ENCODE data around the gene SLC25A41.

Gene SLC25A41

GRCh38 chr19:6384381-6384780 lies 49.2 kb downstream of the SLC25A41 start:
- H3K9me3 ChIP-seq (ENCODE audit: insufficient read depth, low read length) = no peaks in the 10 kb centered on the region
- H3K79me2 ChIP-seq (ENCODE audit: insufficient read depth, low read length) = no peaks in the 10 kb centered on the region
- H3K27me3 ChIP-seq (ENCODE audit: low read length) = no peaks in the 10 kb centered on the region
- H3K4me3 ChIP-seq (ENCODE audit: insufficient read depth, low read length, poor library complexity, severe bottlenecking) = no peak overlapping the region
- H3K9me2 ChIP-seq (replicated peaks; ENCODE audit: insufficient read depth, low read length) = no peaks in the 10 kb centered on the region
- no peak overlapping the region for H2AFZ ChIP-seq (ENCODE audit: low read depth, low read length, severe bottlenecking)
- TF ChIP-seq EZH2phosphoT487 (conservative IDR thresholded peaks at IDR 0.05; ENCODE audit: low read length) (no peak), CTCF (IDR thresholded peaks at IDR 0.05; ENCODE audit: insufficient read depth, low read length, poor library complexity, severe bottlenecking) (no peak)
- no peaks in the 10 kb centered on the region for H3F3A ChIP-seq (ENCODE audit: insufficient read depth)
- no peaks in the 10 kb centered on the region for H4K20me1 ChIP-seq (ENCODE audit: low read depth, low read length)
- H3K9ac ChIP-seq (ENCODE audit: low read length) = no peak overlapping the region
- H3K36me3 ChIP-seq (ENCODE audit: low read length) = peaks cover 11% of the 10 kb centered on the region
- H3K27ac ChIP-seq (ENCODE audit: low read depth, low read length) = no peak overlapping the region
- H3K4me2 ChIP-seq (ENCODE audit: low read depth, low read length, poor library complexity, severe bottlenecking) = no peak overlapping the region

DNA sequence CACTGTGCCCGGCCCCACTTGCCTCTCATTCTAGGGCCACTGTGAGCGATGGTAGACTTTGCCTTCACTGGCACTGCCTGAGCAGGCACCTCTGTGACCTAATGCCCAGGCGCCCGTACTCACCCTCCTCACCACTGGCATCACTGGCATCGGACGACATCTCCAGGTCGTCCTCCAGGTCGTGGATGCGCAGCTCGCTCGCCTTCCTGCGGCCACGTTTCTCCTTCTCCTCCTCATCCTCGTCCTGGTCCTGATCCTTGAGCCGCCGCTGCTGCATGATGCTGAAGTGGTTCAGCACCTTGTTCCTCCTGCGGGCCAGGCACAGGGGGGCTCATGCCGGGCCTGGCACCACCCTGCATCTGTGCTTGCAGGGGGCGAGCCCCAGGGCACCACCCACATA lies 50.4 kb downstream of the SLC25A41 start:
- H3K4me2 ChIP-seq (ENCODE audit: low read depth, low read length, poor library complexity, severe bottlenecking) = no peak overlapping the region
- H3K9ac ChIP-seq (ENCODE audit: low read length) = no peak overlapping the region

GRCh38 chr19:6381030-6381750 lies 52.4 kb downstream of the SLC25A41 start:
- no peak for TF ChIP-seq EZH2phosphoT487 (conservative IDR thresholded peaks at IDR 0.05; ENCODE audit: low read length)
- H3K36me3 ChIP-seq (ENCODE audit: low read length) = peaks cover 11% of the 10 kb centered on the region

More for the DNA sequence above, 50.4 kb downstream of the SLC25A41 start:
- peaks cover 11% of the 10 kb centered on the region for H3K36me3 ChIP-seq (ENCODE audit: low read length)
- no peak overlapping the region for H3K4me3 ChIP-seq (ENCODE audit: insufficient read depth, low read length, poor library complexity, severe bottlenecking)
- no peak overlapping the region for H3K27ac ChIP-seq (ENCODE audit: low read depth, low read length)
- no peak for TF ChIP-seq EZH2phosphoT487 (conservative IDR thresholded peaks at IDR 0.05; ENCODE audit: low read length)
- TF ChIP-seq CTCF (IDR thresholded peaks at IDR 0.05; ENCODE audit: insufficient read depth, low read length, poor library complexity, severe bottlenecking) = no peak
- H3K79me2 ChIP-seq (ENCODE audit: insufficient read depth, low read length) = no peaks in the 10 kb centered on the region
- H3K27me3 ChIP-seq (ENCODE audit: low read length) = no peaks in the 10 kb centered on the region
- no peaks in the 10 kb centered on the region for H3K9me3 ChIP-seq (ENCODE audit: insufficient read depth, low read length)
- no peaks in the 10 kb centered on the region for H4K20me1 ChIP-seq (ENCODE audit: low read depth, low read length)
- H2AFZ ChIP-seq (ENCODE audit: low read depth, low read length, severe bottlenecking) = no peak overlapping the region
- H3F3A ChIP-seq (ENCODE audit: insufficient read depth) = no peaks in the 10 kb centered on the region
- H3K9me2 ChIP-seq (replicated peaks; ENCODE audit: insufficient read depth, low read length) = no peaks in the 10 kb centered on the region

GRCh38 chr19:6379744-6380143 lies 53.8 kb downstream of the SLC25A41 start:
- Histone ChIP-seq H2AFZ (ENCODE audit: low read depth, low read length, severe bottlenecking) (no peak overlapping the region), H3K9me2 (replicated peaks; ENCODE audit: insufficient read depth, low read length) (no peaks in the 10 kb centered on the region), H4K20me1 (ENCODE audit: low read depth, low read length) (no peaks in the 10 kb centered on the region), H3K4me3 (ENCODE audit: insufficient read depth, low read length, poor library complexity, severe bottlenecking) (no peak overlapping the region), H3K9ac (ENCODE audit: low read length) (no peak overlapping the region), H3K79me2 (ENCODE audit: insufficient read depth, low read length) (no peaks in the 10 kb centered on the region), H3K9me3 (ENCODE audit: insufficient read depth, low read length) (no peaks in the 10 kb centered on the region), H3K27ac (ENCODE audit: low read depth, low read length) (no peak overlapping the region), H3F3A (ENCODE audit: insufficient read depth) (no peaks in the 10 kb centered on the region), H3K36me3 (ENCODE audit: low read length) (peaks cover 11% of the 10 kb centered on the region), H3K4me2 (ENCODE audit: low read depth, low read length, poor library complexity, severe bottlenecking) (no peak overlapping the region), H3K27me3 (ENCODE audit: low read length) (no peaks in the 10 kb centered on the region)
- no peak for TF ChIP-seq EZH2phosphoT487 (conservative IDR thresholded peaks at IDR 0.05; ENCODE audit: low read length)
- no peak for TF ChIP-seq CTCF (IDR thresholded peaks at IDR 0.05; ENCODE audit: insufficient read depth, low read length, poor library complexity, severe bottlenecking)

More at GRCh38 chr19:6381030-6381750, 52.4 kb downstream of the SLC25A41 start:
- no peaks in the 10 kb centered on the region for H3F3A ChIP-seq (ENCODE audit: insufficient read depth)
- no peak overlapping the region for H3K27ac ChIP-seq (ENCODE audit: low read depth, low read length)
- no peaks in the 10 kb centered on the region for H4K20me1 ChIP-seq (ENCODE audit: low read depth, low read length)
- H3K79me2 ChIP-seq (ENCODE audit: insufficient read depth, low read length) = no peaks in the 10 kb centered on the region
- H3K9ac ChIP-seq (ENCODE audit: low read length) = no peak overlapping the region
- no peak overlapping the region for H2AFZ ChIP-seq (ENCODE audit: low read depth, low read length, severe bottlenecking)
- H3K4me3 ChIP-seq (ENCODE audit: insufficient read depth, low read length, poor library complexity, severe bottlenecking) = no peak overlapping the region
- no peaks in the 10 kb centered on the region for H3K9me3 ChIP-seq (ENCODE audit: insufficient read depth, low read length)
- H3K27me3 ChIP-seq (ENCODE audit: low read length) = no peaks in the 10 kb centered on the region
- H3K4me2 ChIP-seq (ENCODE audit: low read depth, low read length, poor library complexity, severe bottlenecking) = no peak overlapping the region
- H3K9me2 ChIP-seq (replicated peaks; ENCODE audit: insufficient read depth, low read length) = no peaks in the 10 kb centered on the region

Data from SU-DHL-6 (cell line).